Right kidney (tissue), 1 donor: ENCODE results near the gene FER1L5.
"Not testable (repeated sequence)": the region's sequence is repeated elsewhere in the genome, so short reads cannot be mapped to it uniquely, and the experiment has no call there.

Experiments
- DNase-seq: peaks from one replicate; pipeline ENCODE4 v3.0.0-alpha.2; 2016

Gene FER1L5

DNA sequence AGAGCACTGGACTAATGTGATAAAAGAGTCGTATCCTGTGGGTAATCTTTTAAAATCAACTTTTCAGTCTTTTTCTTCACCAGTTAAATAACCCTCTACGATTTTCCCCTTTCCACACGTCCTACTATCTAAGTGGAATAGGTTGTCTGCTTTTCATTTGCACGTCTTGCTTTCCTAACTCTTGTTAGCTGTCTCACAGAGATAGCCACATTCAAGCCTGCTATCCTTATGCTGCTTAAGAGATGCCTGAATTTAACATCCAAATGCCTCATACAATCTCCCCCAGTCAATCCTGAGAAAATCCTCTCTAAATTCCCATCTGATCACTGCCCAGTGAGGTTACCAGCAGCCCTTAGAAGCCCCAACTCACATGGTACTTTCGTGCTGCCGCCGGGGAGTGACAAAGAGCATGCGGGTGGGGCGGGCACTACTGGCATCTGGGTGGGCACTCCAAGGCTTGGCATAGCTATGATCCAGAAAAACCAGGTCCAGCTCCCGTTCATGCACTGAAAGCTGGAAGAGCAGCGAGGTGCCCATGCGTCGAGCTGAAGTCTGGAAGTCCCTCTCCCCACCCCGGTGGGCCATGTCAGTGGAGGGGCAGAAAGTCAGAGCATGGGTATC lies 5.9 kb upstream of the FER1L5 start:
- DNase-seq, result peak; percentile 11

GRCh38 chr2:96637385-96638143 lies 5.0 kb upstream of the FER1L5 start:
- DNase-seq, result peak; percentile 81

DNA sequence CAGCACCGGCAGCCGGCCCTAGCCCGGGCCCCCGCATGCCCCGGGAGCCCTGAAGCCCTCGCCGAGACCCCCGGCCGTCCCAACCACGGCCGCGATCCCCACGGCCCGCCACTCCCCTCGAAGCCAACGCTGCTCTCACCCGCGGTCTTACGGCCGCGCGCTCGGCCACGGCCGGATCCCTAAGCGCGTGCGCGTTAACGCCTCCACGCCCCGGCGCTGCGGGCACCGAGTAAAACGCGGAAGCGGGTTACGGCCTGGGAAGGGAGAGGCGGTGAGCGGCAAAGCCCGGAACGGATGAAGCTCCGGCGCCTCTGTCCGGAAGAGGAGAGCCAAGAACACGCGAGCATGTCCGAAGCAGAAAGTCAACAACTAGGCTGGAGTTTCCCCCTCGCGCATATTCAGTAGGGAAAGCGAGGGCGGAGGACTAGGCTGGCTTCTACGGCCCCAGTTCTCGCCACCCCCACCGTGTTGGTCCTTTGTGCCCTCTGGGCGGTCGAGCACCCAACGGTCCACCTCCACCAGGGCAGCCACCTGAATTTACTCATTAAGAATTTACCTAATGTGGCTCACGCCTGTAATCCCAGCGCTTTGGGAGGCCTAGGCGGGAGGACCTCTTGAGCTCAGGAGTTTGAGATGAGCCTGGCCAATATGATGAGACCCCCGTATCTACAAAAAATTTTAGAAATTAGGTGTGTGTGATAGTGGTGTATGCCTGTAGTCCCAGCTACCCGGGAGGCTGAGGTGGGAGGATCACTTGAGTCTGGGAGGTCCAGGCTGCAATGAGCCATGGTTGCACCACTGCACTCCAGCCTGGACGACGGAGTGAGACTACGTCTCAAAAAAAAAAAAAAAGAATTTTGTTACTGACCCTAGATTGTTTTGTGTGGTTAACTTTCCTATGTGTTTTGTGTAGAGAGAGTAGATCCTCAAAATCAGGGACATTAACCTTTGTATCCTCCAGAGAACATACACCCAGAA lies 4.1 kb upstream of the FER1L5 start, which contains the start of gene KANSL3:
Gene KANSL3 (minus strand): TSS at position 169 of the 978 bp plus-strand sequence. CDS start 1,177 bp downstream, outside the sequence.
- DNase-seq, result peak; percentile 98

GRCh38 chr2:96647681-96648080 lies 5.1 kb downstream of the FER1L5 start:
- DNase-seq, result no peak

DNA sequence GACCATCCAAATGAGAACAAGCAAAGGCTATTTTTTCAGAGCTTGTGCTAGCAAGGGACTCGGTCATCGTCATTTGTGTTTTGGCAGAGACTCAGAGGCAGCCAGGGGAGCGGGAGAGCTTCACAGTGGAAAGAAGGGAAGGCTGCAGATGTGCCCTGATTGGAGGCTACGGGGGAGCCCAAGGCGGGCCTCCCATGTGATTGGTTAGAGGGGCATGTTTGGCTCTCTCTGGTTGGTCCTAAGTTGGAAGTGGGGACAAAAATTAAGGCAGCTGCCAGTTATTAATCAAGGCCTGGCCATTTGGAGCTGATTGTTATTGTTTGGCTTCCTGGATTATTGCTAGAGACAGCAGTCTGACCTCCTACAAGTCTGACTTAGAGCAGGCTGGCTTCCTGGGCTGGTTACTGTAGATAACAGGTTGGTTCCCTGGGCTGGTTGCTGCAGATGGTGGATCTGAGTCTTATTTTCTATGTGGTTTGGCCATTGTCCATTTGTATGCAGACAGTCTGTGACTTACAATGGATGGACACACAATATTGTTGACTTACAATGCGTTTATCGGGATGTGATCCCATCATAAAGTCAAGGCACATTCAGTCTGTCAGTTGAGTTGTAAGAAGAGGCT lies 5.9 kb downstream of the FER1L5 start:
- no peak for DNase-seq

GRCh38 chr2:96649342-96649741 lies 6.8 kb downstream of the FER1L5 start:
- no peak for DNase-seq

DNA sequence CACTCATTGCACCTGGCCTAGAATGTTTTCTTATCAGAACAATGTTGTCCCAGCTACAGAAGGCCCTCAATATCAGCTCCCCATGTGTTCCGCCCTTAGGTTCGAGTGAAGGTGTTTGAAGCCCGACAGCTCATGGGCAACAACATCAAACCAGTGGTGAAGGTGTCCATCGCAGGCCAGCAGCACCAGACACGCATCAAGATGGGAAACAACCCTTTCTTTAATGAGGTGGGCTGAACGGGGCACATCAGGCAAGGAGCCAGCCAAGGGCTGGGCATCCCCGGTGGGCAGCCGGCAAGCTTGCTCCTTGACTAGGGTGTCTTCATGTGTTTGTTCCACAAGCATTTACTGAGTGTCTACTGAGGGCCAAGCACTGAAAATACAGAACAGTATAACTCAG lies 9.2 kb downstream of the FER1L5 start:
- DNase-seq, result no peak

DNA sequence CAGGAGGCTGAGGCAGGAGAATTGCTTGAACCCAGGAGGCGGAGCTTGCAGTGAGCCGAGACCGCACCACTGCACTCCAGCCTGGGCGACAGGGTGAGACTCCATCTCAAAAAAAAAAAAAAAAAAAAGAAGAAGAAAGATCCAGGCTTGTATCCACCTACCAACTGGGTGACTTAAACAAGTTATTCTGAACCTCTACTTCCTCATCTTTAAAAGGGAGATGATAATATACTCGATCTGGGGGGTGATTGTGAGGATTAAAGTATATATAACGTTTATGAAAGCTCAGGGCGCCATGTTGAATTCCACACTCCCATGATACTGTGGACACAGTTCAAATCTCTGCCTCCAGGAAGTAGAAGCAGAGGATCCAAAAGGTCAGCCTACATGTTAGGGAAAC lies 12.2 kb downstream of the FER1L5 start:
- not testable (repeated sequence) for DNase-seq

DNA sequence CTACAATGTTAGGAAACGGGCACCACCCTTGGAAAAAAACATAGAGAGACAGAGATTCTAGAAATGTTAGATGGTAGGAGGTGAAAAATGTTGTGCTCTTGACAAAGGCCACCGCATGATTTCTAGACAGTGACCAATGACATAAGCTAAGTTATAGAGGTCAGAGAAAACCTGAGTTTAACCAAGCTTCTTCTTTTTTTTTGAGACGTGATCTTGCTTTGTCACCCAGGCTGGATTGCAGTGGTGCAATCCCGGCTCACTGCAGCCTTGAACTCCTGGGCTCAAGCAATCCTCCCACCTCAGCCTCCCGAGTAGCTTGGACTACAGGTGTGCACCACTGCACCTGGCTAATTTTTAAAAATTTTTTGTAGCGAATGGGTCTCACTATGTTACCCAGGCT lies 13.0 kb downstream of the FER1L5 start:
- no peak for DNase-seq

- no peak for DNase-seq
Observed at GRCh38 chr2:96656540-96656939, 14.0 kb downstream of the FER1L5 start.

DNA sequence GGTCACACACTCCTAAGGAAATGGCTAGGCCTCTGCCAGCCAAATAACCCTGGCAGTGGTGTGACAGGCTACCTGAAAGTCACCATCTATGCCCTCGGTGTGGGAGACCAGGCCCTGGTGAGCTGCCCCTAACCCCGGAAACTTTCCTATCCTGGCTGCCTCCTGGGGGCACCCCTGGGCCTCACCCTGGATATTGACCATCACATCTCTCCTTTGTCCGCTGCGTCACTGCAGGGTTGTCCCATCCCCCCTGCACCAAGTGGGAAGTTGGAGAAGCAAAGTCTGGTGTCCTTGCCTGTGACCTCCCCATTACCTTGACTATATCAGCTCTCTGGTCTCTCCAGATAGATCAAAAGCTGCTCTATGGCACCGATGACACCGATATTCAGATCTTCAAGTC lies 18.8 kb downstream of the FER1L5 start:
- DNase-seq, result no peak

GRCh38 chr2:96662360-96662759 lies 19.8 kb downstream of the FER1L5 start:
- DNase-seq, result no peak

- DNase-seq, result no peak
Observed at GRCh38 chr2:96663177-96663576, 20.6 kb downstream of the FER1L5 start.

DNA sequence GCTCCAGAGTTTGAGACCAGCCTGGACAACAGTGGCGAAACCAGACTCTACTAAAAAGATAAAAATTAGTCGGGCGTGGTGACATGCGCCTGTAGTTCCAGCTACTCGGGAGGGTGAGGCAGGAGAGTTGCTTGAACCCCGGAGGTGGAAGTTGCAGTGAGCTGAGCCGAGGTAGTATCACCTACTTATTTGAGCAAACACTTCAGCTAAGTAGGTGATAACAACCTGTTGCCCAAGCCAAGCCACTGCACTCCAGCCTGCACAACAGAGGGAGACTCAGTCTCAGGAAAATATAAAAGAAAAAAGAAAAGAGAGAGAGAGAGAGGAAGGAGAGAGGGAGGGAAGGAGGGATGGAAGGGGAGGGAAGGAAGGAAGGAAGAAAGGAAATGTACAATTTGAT lies 21.3 kb downstream of the FER1L5 start:
- DNase-seq, result no peak

GRCh38 chr2:96664366-96664925 lies 21.9 kb downstream of the FER1L5 start:
- DNase-seq, result no peak

DNA sequence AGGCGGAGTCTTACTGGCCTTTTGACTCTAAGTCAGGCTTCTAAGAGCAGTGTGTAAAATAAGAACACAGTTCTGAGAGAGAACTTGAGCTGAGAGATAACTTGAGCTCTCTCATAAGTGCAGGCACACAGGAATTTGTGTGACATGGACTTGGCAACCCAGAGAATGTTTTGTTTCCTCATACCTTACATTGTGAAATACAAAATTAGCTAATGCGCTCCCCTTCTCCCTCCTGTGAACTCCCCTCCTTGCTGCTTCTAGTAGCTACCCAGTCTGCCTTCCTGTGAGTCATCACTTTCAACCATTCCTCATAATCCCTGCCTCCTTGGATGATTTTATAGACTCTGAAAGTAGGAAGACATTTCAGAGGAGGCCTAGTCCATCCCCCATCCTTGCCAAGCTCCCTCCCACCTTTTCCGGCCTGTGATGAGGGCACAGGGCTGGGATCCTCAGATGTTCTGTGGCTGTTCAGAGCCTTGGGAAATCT lies 22.6 kb downstream of the FER1L5 start:
- no peak for DNase-seq

DNA sequence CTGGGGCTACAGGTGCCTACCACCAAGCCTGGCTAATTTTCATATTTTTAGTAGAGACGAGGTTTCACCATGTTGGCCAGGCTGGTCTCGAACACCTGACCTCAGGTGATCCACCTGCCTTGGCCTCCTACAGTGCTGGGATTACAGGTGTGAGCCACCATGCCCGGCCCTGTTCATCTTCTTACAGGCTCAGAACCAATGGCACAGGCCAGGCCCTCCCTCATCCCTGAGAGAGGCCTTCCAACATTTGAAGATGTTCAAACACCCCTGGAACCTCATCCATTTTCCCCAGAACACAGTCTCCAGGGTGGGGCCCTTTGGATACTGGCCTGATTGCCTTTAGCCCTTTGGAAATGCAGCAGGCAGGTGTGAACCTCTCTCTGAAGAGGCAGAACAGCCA lies 23.2 kb downstream of the FER1L5 start:
- DNase-seq, result not testable (repeated sequence)

GRCh38 chr2:96668771-96669170 lies 26.2 kb downstream of the FER1L5 start:
- DNase-seq, result no peak

- no peak for DNase-seq
Observed at GRCh38 chr2:96669539-96670215, 27.1 kb downstream of the FER1L5 start.

- DNase-seq, result peak; percentile 29
Observed at GRCh38 chr2:96679848-96680247, 37.3 kb downstream of the FER1L5 start.

DNA sequence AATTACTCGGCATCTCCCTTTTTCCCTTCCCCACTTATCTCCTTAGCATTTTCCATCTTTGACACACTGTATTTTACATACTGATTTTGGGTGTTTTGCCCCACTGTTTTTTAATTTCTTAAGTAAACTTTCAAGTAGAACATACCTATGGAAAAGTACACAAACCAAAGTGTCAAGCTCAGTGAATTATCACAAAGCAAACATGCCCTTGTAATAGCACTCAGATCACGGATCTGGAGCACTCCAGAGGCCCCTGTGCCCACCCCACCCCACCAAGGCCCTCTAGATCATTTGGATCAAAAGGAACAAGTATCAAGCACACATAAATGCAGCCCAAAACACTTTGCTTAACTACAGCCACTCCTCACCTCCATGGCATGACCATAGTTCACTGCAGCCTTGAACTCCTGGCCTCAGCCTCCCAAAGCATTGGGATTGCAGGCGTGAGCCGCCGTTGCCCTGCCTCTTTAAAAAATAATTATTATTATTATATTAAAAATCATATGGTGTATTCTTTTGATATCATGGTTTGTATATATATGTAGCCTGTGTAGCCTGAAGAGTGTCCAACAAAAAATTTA lies 38.1 kb downstream of the FER1L5 start:
- no peak for DNase-seq
